Panc1 (cell line): ENCODE measurements around the gene EID2B.

Experiments
- CTCF ChIP-seq: fragments of 450-650 bp; IDR thresholded peaks from 2 replicates; pipeline ENCODE4 v1.5.1; 2017; ENCODE audit warnings: mild to moderate bottlenecking
- POLR2AphosphoS5 ChIP-seq: IDR thresholded peaks from 2 replicates; pipeline ENCODE4 v1.6.1; 2012; ENCODE audit warnings: mild to moderate bottlenecking, low read depth, low read length, moderate library complexity
- TF ChIP-seq, protein P1 (sequence below), 2 experiments: IDR thresholded peaks; 2 replicates each; pipeline ENCODE4 v1.6.1; 2011 to 2012; ENCODE audit warnings: low read depth in 2 of 2, control low read depth in 1 of 2, low read length in 1 of 2, mild to moderate bottlenecking in 1 of 2, moderate library complexity in 1 of 2; ENCODE audit not compliant: insufficient read depth in 1 of 2

GRCh38 chr19:39506598-39506943 is 26.1 kb downstream of the EID2B start:
- TF ChIP-seq CTCF (no peak), POLR2AphosphoS5 (no peak)
- TF ChIP-seq, protein P1, sequence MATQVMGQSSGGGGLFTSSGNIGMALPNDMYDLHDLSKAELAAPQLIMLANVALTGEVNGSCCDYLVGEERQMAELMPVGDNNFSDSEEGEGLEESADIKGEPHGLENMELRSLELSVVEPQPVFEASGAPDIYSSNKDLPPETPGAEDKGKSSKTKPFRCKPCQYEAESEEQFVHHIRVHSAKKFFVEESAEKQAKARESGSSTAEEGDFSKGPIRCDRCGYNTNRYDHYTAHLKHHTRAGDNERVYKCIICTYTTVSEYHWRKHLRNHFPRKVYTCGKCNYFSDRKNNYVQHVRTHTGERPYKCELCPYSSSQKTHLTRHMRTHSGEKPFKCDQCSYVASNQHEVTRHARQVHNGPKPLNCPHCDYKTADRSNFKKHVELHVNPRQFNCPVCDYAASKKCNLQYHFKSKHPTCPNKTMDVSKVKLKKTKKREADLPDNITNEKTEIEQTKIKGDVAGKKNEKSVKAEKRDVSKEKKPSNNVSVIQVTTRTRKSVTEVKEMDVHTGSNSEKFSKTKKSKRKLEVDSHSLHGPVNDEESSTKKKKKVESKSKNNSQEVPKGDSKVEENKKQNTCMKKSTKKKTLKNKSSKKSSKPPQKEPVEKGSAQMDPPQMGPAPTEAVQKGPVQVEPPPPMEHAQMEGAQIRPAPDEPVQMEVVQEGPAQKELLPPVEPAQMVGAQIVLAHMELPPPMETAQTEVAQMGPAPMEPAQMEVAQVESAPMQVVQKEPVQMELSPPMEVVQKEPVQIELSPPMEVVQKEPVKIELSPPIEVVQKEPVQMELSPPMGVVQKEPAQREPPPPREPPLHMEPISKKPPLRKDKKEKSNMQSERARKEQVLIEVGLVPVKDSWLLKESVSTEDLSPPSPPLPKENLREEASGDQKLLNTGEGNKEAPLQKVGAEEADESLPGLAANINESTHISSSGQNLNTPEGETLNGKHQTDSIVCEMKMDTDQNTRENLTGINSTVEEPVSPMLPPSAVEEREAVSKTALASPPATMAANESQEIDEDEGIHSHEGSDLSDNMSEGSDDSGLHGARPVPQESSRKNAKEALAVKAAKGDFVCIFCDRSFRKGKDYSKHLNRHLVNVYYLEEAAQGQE (IDR thresholded peaks at IDR 0.05; ENCODE audit: insufficient read depth in 1 of 2, low read depth in 2 of 2, low read length in 1 of 2): no peak
